Kidney (tissue), 14 donors: Measurements from ENCODE around the gene RCBTB2. TPM values are rescaled to one million over a fixed set of nuclear protein-coding genes. Genes with fewer than 3 reads are reported as not detected.
A peak's percentile ranks its signal among the peaks of the same experiment; 100 is the strongest.

ENCODE experiments used
- DNase-seq, 5 donors: peaks; one replicate each; pipeline ENCODE4 v3.0.0-alpha.2; 2013 to 2020
- FAIRE-seq: peaks from 2 replicates; lab custom pipeline; 2012; peaks lifted over from hg19 to GRCh38; lab: Jason Lieb, UNC
- H3K27ac ChIP-seq, 2 donors: one replicate each; pipeline ENCODE4 v1.7.0; 2013; ENCODE audit warnings: low read depth in 2 of 2, low read length in 2 of 2, inconsistent platforms in 1 of 2
- H3K27me3 ChIP-seq: one replicate; pipeline ENCODE4 v1.7.1; 2013; ENCODE audit warnings: low read length, inconsistent platforms; ENCODE audit not compliant: control insufficient read depth, insufficient read depth
- H3K36me3 ChIP-seq, 3 donors: one replicate each; pipeline versions ENCODE4 v1.7.0 to v1.7.1; 2013; ENCODE audit warnings: low read length in 3 of 3, control low read depth in 1 of 3, inconsistent platforms in 1 of 3; ENCODE audit not compliant: insufficient read depth in 3 of 3, control insufficient read depth in 2 of 3
- H3K4me1 ChIP-seq, 3 donors: one replicate each; pipeline versions ENCODE4 v1.7.0 to v1.7.1; 2013; ENCODE audit warnings: low read length in 3 of 3, inconsistent platforms in 1 of 3, low read depth in 1 of 3; ENCODE audit not compliant: control insufficient read depth in 2 of 3, insufficient read depth in 2 of 3
- H3K4me3 ChIP-seq, 3 donors: one replicate each; pipeline versions ENCODE4 v1.7.0 to v1.8.1; 2013; ENCODE audit warnings: low read length in 3 of 3, control low read depth in 1 of 3, inconsistent platforms in 1 of 3
- H3K9ac ChIP-seq, 3 donors: one replicate each; pipeline versions ENCODE4 v1.7.0 to v1.7.1; 2013; ENCODE audit warnings: low read length in 3 of 3, control low read depth in 1 of 3, inconsistent platforms in 1 of 3
- H3K9me3 ChIP-seq, 3 donors: one replicate each; pipeline versions ENCODE4 v1.7.0 to v1.7.1; 2013; ENCODE audit warnings: low read length in 3 of 3, control low read depth in 1 of 3, inconsistent platforms in 1 of 3; ENCODE audit not compliant: control insufficient read depth in 2 of 3, insufficient read depth in 1 of 3
- intact Hi-C: fragments of 100-400 bp; cut with DNase I; formaldehyde crosslinking; loops from one replicate; pipeline ENCODE4 v1.11.1; 2022
- polyA plus RNA-seq: library from polyadenylated mRNA; stranded (reverse); fragments of 350-450 nt; fragmentation: Illumina TruSeq; extraction: RNeasy Lipid Tissue Mini Kit (QIAGEN cat#74804); gene quantifications from one replicate; pipeline ENCODE4 v1.2.3, GENCODE V29; 2014; ENCODE audit warnings: low read depth, low replicate concordance; ENCODE audit not compliant: insufficient read depth
- total RNA-seq: library from RNA; stranded (reverse); fragmentation: NEBNext Ultra II Directional; extraction: Animal tissue kit (Norgen Biotek cat#: 25700); gene quantifications from one replicate; pipeline ENCODE4 v1.2.1, GENCODE V29; 2021
- TF ChIP-seq, protein P1 (sequence below): IDR thresholded peaks from 3 replicates; pipeline ENCODE4 v1.5.1; 2012; ENCODE audit warnings: mild to moderate bottlenecking, moderate library complexity, borderline replicate concordance; ENCODE audit not compliant: insufficient read depth; ENCODE audit errors: extremely low read depth
- donor health status: control.
- donor health status: control.
- donor health status: control.
- donor health status: control.
- donor health status: control.
- donor health status: DM: yes; HTN: yes; CAD: no.
- donor health status: Normal renal cell carcinoma (clear cell type).

Gene RCBTB2
- total and polyA plus RNA-seq, 2 donors from 2014 or later = 17.0 to 19.6 TPM

DNA sequence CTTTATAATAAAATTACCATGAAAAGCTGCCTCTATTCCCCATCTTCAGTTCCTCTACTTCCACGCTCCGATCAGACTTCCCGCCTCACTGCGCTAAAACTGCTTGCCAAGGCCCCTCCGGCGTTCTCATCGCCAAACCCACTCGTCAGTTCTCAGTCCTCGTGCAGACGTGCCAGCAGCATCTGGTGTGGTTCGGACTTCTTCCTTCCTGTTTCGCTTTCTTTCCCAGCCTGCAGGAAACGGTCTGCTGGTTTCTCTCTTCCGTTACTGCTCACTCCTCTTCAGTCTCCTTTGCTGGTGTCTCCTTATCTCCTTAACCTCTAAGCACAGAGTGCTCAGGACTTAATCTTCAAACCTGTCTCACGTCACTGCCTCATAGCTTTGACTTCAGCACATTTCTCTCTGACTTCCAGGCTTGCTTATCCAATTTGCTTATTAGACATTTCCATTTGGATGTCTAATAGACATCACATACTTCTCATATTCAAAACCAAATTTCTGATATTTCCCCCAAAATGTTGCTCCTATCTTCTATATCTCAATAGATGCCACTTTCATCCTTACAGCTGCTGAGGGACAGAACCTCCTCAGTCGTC lies 40.3 kb downstream of the RCBTB2 start:
- TF ChIP-seq, protein P1, sequence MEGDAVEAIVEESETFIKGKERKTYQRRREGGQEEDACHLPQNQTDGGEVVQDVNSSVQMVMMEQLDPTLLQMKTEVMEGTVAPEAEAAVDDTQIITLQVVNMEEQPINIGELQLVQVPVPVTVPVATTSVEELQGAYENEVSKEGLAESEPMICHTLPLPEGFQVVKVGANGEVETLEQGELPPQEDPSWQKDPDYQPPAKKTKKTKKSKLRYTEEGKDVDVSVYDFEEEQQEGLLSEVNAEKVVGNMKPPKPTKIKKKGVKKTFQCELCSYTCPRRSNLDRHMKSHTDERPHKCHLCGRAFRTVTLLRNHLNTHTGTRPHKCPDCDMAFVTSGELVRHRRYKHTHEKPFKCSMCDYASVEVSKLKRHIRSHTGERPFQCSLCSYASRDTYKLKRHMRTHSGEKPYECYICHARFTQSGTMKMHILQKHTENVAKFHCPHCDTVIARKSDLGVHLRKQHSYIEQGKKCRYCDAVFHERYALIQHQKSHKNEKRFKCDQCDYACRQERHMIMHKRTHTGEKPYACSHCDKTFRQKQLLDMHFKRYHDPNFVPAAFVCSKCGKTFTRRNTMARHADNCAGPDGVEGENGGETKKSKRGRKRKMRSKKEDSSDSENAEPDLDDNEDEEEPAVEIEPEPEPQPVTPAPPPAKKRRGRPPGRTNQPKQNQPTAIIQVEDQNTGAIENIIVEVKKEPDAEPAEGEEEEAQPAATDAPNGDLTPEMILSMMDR = no peak
- Histone ChIP-seq H3K27ac (peak overlapping the region; percentile 28 to 40), H3K4me1 (no peaks in the 10 kb centered on the region), H3K27me3 (no peaks in the 10 kb centered on the region), H3K4me3 (peak overlapping the region; percentile 4 to 43 (median 24)), H3K9ac (no peak overlapping the region), H3K9me3 (peaks cover 0 to 4% (median 0%) of the 10 kb centered on the region in 3 donors), H3K36me3 (peaks cover 0 to 5% (median 0%) of the 10 kb centered on the region in 3 donors)
- FAIRE-seq = no peak
- peak in 4 of 5 donors; percentile 24 to 86 (median 44) for DNase-seq
- intact Hi-C loops = no loop called here

DNA sequence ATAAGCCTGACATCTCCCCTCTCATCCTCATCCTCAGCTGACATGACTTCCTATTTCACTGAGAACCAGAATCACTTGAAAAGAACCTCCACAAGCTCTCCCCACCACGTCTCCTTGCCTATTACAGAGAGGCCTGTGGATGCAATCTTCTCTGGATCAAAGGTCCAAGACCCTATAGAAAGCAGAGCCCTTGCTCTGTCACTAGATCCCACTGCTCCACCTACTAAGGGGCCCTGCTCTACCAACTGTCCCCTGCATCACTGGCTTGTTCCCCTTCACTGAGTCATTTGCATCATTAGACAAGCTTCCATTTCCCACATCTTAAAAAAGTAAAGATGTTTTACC lies 40.8 kb downstream of the RCBTB2 start:
- Histone ChIP-seq H3K36me3 (peaks cover 0 to 5% (median 0%) of the 10 kb centered on the region in 3 donors), H3K27me3 (no peaks in the 10 kb centered on the region), H3K9me3 (peaks cover 0 to 4% (median 0%) of the 10 kb centered on the region in 3 donors), H3K9ac (no peak overlapping the region), H3K4me3 (peak overlapping the region in 2 of 3 donors; percentile 4 to 43), H3K27ac (peak overlapping the region; percentile 28 to 40), H3K4me1 (no peaks in the 10 kb centered on the region)
- intact Hi-C loops = no loop called here
- TF ChIP-seq, protein P1 = no peak
- DNase-seq = no peak
- FAIRE-seq = no peak

- no peaks in the 10 kb centered on the region for H3K27me3 ChIP-seq
- intact Hi-C loops = no loop called here
- FAIRE-seq = no peak
- TF ChIP-seq, protein P1 = no peak
- H3K9ac ChIP-seq = no peak overlapping the region
- no peaks in the 10 kb centered on the region for H3K4me1 ChIP-seq
- peak overlapping the region in 2 of 3 donors; percentile 4 to 43 for H3K4me3 ChIP-seq
- DNase-seq = no peak
- H3K27ac ChIP-seq = peak overlapping the region in 1 of 2 donors; percentile 40
- peaks cover 0 to 4% (median 0%) of the 10 kb centered on the region in 3 donors for H3K9me3 ChIP-seq
- H3K36me3 ChIP-seq = peaks cover 0 to 5% (median 0%) of the 10 kb centered on the region in 3 donors
These were observed 41.3 kb downstream of the RCBTB2 start for GRCh38 chr13:48491423-48492095.
